AG10803 (cell line): ENCODE data around the gene ZDHHC5.

Experiments used
- DNase-seq: peaks from one replicate; pipeline ENCODE4 v3.0.0; 2010; ENCODE audit warnings: low read depth
- H3K4me3 ChIP-seq: 2 replicates; pipeline ENCODE4 v1.5.1; 2011; ENCODE audit warnings: mild to moderate bottlenecking, low read length, control low read depth
- TF ChIP-seq, protein P1 (sequence below): conservative IDR thresholded peaks from 2 replicates; pipeline ENCODE4 v1.5.1; 2011; ENCODE audit warnings: mild to moderate bottlenecking, low read length, control low read depth, inconsistent platforms

The ZDHHC5 gene

DNA sequence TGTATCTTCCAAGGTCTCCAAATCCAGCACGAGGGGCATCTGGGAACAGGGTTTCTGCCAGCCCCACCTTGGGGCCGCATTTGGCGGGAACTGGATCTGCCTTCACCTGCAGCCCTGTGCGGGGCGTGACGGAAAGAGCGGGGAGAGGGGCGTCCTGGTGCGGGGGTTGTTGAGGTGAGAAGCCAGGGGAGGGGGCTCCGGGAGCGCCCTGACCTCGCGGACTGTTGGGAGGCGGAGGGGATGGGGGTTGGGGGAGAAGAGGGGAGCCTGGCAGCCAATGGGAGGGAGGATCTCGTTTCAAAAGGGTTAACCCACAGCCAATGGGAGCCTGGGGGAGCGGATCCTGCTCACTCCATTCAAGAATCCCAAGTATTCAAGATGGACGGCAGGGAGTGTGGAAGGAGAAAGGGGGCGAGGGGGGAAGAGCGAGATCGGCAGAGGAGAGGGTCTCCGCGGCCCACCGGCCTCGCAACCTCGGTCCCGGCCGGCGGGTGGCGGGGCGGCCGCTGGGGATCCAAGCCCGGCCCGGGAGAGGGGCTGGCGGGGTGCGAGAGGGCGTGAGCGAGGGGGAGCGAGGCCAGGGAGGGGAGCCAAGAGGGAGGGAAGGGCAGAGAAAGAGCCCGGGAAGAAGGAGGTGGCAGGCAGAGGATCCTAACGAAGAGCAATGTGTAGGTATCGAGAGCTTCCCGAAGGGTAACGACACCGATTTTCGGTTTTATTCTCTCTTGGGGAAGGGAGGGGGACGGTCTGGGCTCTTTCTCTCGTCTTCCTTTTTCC lies 29.7 kb upstream of the ZDHHC5 start:
- peak; percentile 86 for DNase-seq
- H3K4me3 ChIP-seq, result peak overlapping the region; percentile 99
- TF ChIP-seq, protein P1, sequence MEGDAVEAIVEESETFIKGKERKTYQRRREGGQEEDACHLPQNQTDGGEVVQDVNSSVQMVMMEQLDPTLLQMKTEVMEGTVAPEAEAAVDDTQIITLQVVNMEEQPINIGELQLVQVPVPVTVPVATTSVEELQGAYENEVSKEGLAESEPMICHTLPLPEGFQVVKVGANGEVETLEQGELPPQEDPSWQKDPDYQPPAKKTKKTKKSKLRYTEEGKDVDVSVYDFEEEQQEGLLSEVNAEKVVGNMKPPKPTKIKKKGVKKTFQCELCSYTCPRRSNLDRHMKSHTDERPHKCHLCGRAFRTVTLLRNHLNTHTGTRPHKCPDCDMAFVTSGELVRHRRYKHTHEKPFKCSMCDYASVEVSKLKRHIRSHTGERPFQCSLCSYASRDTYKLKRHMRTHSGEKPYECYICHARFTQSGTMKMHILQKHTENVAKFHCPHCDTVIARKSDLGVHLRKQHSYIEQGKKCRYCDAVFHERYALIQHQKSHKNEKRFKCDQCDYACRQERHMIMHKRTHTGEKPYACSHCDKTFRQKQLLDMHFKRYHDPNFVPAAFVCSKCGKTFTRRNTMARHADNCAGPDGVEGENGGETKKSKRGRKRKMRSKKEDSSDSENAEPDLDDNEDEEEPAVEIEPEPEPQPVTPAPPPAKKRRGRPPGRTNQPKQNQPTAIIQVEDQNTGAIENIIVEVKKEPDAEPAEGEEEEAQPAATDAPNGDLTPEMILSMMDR, result no peak

DNA sequence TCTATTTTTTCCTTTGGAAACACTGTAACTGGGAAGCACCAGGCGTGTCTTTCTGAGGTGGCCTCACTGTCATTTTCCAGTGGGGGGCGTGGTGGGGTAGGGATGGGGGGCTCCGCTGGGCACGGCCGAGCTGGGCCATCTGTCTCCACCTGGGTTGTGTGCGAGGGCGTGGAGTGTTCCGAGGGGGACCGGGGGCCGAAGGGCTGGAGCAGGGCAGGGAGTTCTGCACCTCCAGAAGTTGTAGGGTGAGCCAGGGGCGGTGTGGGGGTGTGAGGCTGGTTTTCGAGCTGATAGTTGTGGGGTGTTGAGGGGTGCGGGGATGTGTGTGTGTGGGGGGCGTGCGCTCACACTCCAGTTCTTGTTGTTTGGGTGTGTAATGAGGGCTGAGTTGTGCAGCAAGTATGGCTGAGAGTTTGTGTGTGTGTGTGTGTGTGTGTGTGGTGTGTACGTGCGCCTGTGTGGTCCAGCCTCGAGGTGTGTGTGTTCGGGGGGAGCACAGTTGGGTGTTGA lies 29.0 kb upstream of the ZDHHC5 start:
- H3K4me3 ChIP-seq, result peak overlapping the region; percentile 99
- DNase-seq, result no peak

DNA sequence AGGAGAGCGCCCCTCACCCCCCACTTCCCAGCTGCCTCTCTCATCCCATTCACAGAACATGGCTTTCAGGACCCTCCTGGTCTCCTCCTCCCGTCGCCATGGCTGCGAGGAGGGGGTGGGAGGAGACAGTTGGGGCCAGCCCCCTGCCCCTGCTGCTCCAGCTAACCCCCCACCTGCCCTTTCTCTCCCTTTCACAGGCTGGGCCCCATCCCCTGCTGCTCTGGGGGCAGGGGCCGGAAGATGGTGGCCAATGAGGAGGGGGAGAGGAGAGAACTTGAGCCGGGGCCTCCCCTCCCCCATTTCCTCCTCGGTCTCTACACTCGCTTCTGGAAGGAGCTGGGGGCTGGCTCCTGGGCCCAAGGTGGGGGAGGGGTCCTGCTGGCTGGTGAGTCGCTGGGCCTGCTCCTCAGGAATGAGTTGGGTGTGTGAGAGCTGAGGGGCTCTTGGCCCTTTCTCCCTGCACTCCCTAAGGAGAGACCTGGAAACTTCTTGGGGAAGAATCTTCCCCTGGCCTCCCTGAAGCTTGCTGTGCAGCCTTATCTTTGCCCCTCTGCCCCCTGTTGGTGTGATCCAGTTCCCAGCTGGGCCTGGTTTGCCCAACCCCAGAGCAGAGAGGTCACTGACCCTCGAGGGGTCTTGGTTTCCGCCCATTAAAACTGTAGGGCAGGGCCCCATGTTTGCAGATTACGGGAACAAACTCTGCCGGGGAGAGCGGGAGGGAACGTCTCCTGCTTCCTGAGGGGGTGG lies 28.4 kb upstream of the ZDHHC5 start:
- TF ChIP-seq, protein P1, result no peak; the same call in 1 of the 2 replicates
- H3K4me3 ChIP-seq, result peak overlapping the region; percentile 99
- DNase-seq, result no peak

More for the DNA sequence above, 29.0 kb upstream of the ZDHHC5 start:
- TF ChIP-seq, protein P1, result no peak; the same call in 1 of the 2 replicates

DNA sequence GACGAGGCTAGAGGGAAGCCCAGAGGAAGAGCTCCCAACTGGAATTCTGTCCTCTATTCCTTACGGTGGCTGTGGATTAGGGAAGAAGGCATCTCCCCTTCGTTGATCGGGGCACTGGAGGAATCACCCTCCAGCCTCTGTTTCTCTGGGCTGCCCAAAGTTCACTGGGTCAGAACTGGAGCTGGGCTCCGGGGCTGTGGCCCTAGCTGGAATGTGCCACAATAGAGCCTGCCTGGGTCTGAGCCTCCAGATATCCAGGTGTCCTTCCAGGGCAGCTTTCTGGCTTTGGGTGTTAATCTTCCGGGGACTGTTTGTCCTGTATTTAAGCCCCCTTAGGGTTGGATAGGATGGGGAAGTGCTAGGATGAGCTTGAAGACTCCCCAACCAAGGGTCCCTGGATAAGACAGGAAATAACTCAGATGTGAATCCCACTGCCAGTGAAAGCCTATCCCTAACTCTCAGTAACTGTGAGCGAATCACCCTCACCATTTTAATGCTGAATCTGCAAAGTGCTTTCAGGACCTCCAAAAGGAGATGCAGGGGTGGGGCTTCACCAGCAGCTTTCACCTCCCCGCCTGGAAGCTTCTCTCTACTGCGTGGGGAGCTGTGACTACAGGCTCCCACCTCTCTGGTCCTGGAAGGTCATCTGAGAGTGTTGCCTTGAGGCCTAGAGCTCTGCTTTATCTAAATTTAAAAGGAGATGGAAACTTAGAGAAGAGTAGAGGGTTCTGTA lies 27.7 kb upstream of the ZDHHC5 start:
- peak overlapping the region; percentile 99 for H3K4me3 ChIP-seq
- no peak for DNase-seq
- TF ChIP-seq, protein P1, result no peak

DNA sequence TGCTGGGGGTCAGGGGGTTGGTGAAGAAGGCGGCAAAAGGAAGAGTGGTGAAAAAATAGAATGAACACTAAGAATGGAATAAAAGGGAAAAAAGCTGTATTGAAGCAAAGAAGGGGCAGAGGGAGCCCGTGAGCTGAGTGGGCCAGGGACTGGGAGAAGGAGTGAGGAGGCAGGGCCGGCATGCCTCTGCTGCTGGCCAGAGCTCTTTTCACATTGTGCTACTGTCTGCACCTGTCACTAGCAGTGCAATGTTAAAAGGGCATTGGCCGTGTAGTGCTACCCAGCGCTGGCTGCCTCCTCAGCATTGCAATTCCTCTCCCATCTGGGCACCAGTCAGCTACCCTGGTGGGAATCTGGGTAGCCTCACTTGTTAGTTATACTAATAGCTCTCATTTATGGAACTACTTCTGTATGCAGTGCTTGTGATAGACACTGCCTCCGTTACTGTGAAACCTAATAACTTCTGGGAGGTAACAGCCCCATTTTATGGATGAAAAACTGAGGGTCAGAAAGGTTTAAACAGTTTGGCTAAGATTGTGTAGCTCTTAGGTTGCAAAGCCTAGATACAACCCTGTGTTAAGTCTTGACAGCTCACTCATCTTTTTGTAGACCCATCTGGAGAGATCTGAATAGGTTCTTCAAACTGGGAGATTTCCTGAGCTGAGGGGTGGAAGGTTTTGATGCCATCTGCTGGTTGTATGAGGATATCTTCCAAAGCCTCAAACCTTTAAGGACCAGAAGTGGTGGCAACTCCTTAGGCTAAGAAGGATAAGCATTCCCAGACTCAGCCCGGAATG lies 26.7 kb upstream of the ZDHHC5 start:
- peak; percentile 73 for DNase-seq
- H3K4me3 ChIP-seq, result no peak overlapping the region; the same call in 1 of the 2 replicates

DNA sequence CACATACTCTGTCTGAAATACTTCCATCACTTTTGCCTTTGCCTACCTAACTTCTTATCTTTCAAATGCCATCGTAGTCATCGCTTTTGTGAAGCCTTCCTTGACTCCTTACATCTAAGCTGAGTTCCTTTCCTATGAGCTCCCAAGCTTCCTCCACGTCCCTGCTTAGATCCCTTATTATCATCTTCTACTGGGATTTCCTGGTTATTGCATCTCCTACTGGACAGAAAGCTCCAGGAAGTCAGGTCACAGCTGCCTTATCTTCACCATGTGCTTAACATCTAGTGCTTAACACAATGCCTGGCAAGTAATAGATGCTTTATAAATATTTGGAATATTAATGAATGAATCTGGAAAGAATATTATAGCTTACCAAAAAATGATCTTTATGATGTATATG lies 24.1 kb upstream of the ZDHHC5 start:
- no peak overlapping the region for H3K4me3 ChIP-seq
- TF ChIP-seq, protein P1, result peak; percentile 21
- DNase-seq, result no peak

More for the DNA sequence above, 26.7 kb upstream of the ZDHHC5 start:
- TF ChIP-seq, protein P1, result peak; percentile 80
